GM12891 (cell line): Measurements from ENCODE around the gene HSF5.

ENCODE experiments used
- DNase-seq: peaks from one replicate; pipeline ENCODE4 v3.0.0; 2011; ENCODE audit warnings: low spot score; ENCODE audit not compliant: insufficient read length
- FAIRE-seq: peaks from 2 replicates; lab custom pipeline; 2011; peaks lifted over from hg19 to GRCh38; lab: Jason Lieb, UNC
- PAX5 ChIP-seq: IDR thresholded peaks from 2 replicates; pipeline ENCODE4 v1.6.1; 2011; ENCODE audit warnings: low read length, moderate library complexity, mild to moderate bottlenecking; ENCODE audit not compliant: insufficient read depth, severe bottlenecking
- POLR2A ChIP-seq: IDR thresholded peaks from 2 replicates; pipeline ENCODE4 v1.6.1; 2011; ENCODE audit warnings: low read depth, low read length, control low read depth
- POLR2AphosphoS5 ChIP-seq: IDR thresholded peaks from 2 replicates; pipeline ENCODE4 v1.6.1; 2011; ENCODE audit warnings: low read depth, low read length, control low read depth
- POU2F2 ChIP-seq: IDR thresholded peaks from 2 replicates; pipeline ENCODE4 v1.6.1; 2011; ENCODE audit warnings: low read depth, mild to moderate bottlenecking, control low read depth, low read length, moderate library complexity
- SPI1 ChIP-seq: IDR thresholded peaks from 2 replicates; pipeline ENCODE4 v1.6.1; 2011; ENCODE audit warnings: low read depth, low read length, control low read depth
- TAF1 ChIP-seq: IDR thresholded peaks from 2 replicates; pipeline ENCODE4 v1.6.1; 2011; ENCODE audit warnings: low read depth, low read length, control low read depth

HSF5 gene

DNA sequence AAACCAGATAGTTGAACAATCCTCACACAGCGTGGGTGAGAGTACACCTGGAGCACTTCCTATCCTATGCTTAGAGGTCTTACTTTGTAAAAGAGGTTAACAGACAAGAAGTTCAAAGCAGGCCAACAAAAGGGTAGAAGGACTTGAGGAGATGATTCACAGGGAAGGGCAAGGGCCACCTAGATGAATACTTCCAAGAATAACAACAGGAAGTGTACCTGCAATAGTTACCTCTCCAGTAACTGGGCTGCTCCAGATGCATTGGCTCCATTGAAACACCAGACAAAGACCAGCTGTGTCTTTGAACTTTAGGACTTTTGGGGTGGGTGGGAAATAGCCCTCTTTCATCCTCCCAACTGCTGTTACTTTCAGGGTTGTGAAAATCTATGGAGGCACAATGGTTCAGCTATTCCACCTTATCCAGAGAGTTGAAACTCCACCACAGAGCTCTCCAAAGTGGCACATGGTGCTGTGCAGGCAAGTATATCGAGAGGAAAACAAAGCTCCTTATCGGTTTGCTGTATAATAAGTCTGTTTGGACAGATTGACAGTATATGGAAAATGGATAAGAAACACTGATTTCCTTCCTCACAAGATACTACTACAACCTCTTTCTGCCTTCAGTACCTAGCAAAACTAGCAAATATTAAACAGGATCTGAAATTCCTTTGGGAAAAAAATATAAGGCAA is 93.5 kb downstream of the HSF5 start:
- DNase-seq (no peak), FAIRE-seq (peak; percentile 38)
- TF ChIP-seq POU2F2: no peak
- TF ChIP-seq PAX5: no peak
- TF ChIP-seq TAF1: no peak
- TF ChIP-seq SPI1: no peak

DNA sequence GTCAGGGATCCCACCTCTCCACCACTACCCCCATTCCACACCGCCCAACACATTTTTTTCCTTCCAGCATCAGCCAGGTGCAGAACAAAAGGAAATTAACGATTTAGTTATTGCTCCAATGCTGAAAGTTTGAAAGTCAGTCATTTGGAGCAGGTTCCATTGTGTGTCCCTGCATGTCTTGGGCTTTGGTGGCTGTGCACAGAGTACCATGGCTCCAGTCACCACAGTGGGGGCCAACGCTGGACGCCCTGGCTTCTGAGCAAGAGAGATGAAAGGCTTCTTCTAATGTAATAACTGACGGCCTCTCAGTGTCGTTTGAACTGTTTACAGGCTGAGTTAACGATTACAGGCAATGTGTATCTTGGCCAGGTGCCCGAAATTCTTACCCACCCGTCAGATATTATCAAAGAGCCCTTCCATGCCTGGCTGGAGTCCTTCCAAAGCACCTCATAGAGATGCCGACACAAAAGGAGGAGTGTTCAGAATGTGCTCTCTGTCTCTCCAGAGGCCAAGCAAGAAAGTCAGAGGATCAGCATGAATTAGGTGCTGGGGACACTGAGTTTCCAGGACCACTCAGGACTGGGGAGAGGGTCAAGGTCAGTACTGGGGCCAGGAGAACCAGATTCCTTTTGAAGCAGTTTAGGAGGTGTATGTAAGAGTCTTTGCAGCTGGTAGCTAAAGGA is 96.8 kb downstream of the HSF5 start:
- no peak for FAIRE-seq
- no peak for TF ChIP-seq POLR2A
- DNase-seq: no peak

GRCh38 chr17:58390884-58391283 is 97.3 kb downstream of the HSF5 start:
- DNase-seq (no peak), FAIRE-seq (no peak)
- TF ChIP-seq TAF1 (no peak), POLR2A (no peak), POLR2AphosphoS5 (no peak), POU2F2 (no peak), PAX5 (no peak), SPI1 (no peak)

GRCh38 chr17:58388302-58389190 is 99.7 kb downstream of the HSF5 start:
- DNase-seq (no peak), FAIRE-seq (no peak)
- TF ChIP-seq POLR2A: no peak
- TF ChIP-seq SPI1: no peak
- no peak for TF ChIP-seq POU2F2
- TF ChIP-seq PAX5: no peak
- no peak for TF ChIP-seq POLR2AphosphoS5
- no peak for TF ChIP-seq TAF1

DNA sequence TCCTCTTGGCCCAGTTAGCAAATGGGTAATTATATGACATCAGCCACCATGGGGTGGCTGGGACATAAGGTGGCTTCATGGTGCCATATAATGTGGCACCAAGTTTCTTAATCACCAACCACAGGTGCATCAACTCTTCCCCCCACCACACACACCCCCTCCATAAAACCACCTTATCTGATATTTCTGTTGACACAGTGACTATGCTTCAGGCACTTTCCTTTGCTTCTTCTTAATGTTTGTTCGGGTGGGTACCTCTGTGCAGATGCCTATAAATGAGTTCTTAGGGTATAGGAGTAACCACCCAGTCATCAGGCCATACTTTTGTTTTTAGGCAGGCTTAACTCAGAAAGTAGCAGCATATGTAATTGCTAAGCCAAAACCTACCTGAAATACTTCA is 100.4 kb downstream of the HSF5 start:
- TF ChIP-seq POLR2AphosphoS5: no peak
- TF ChIP-seq TAF1: no peak
- no peak for TF ChIP-seq SPI1
- TF ChIP-seq POLR2A: no peak
- TF ChIP-seq POU2F2: no peak
- TF ChIP-seq PAX5: no peak
- DNase-seq (no peak), FAIRE-seq (no peak)

DNA sequence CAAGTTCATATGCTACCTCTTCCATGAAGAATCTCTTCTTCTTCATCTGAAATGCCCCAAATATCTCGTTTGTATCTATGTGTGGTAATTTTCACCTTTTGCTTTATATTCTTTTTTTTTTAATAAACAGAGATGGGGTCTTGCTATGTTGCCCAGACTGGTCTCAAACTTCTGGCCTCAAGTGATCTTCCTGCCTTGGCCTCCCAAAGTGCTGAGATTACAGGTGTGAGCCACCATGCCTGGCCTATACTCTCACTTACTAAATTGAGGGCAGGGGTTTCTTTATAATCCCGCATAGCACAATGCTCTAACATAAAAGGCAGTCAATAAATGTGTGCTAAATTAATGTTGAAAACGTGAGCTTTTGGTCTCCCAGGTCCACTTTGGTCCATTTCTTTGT is 101.5 kb downstream of the HSF5 start:
- TF ChIP-seq PAX5 (no peak), SPI1 (no peak), TAF1 (no peak), POLR2AphosphoS5 (no peak), POLR2A (no peak), POU2F2 (no peak)
- DNase-seq (no peak), FAIRE-seq (no peak)

DNA sequence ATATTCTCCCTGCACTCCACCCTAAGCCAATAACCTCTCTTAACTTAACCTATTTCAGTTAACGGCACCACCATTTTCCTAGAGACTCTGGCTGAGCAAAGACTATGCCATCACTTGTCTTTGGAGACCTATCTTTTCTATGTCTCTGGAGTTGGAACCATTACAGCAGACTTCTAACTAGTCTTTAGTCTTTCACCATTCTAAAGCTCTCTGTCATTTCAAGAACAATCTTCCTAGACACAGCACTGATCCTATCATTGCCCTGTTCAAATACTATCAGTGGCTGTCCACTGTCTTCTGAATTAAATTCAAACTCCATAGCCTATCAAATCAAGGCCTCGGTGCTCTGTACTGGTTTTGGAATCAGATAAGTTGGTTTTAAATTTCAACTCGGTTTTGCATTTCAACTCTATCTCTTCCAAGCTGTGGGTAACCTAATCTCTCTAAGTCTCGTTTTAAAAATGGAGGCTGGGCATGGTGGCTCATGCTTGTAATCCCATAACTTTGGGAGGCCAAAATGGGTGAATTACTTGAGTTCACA is 102.8 kb downstream of the HSF5 start:
- TF ChIP-seq PAX5: no peak
- no peak for TF ChIP-seq POLR2A
- TF ChIP-seq SPI1: no peak
- no peak for TF ChIP-seq POU2F2
- TF ChIP-seq TAF1: no peak
- no peak for TF ChIP-seq POLR2AphosphoS5
- no peak for DNase-seq
- FAIRE-seq: no peak

DNA sequence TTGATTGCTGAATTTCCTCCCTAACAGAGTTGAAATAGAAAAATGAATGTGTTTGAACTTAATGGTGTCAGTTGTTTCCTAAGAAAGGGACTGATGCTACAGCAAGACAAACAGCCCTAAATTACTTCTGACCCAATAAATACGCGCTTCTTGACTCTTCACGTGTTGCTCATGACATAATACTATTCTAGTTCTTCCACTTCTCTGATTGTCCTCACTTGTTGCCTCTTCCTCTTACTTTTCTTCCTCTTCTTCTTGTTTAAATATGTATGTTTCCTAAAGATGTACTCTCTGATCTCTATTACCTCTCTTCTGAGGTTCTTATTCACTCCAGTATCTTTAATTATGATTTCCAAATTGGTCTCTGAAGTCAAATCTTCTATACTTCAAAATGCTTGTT is 103.3 kb downstream of the HSF5 start:
- TF ChIP-seq POLR2A (no peak), SPI1 (no peak)
- FAIRE-seq (no peak), DNase-seq (no peak)

DNA sequence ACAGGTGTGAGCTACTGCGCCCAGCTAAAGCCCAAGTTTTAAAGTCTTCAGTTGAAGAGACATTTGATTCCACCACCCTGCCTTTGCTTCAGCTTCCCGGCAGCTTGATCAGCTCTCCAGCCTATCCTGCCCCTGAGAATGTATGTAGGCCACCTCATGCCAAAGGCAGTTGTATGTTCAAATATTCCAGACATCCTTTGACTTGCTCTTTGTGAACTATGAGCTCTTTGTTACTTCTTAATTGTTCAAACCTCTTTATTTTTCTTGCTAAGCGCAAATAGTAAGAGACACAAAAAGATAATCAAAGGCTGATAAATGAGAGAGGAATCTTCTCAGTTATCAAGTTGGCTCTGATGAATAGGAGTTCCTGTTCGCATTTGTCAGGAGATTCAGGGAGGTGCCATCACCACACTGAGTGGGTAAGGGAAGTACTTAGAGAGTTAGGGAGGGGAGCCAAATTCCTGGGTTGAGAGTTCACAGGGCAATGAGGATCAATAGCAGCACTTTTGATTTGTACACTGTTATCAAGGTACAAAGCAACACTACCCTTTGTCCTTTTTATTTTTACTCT is 104.2 kb downstream of the HSF5 start:
- FAIRE-seq (no peak), DNase-seq (no peak)
- TF ChIP-seq PAX5 (no peak), SPI1 (no peak), POLR2A (no peak), POLR2AphosphoS5 (no peak), POU2F2 (no peak), TAF1 (no peak)

- FAIRE-seq (no peak), DNase-seq (no peak)
- TF ChIP-seq POLR2AphosphoS5 (no peak), TAF1 (no peak), POU2F2 (no peak), SPI1 (no peak), POLR2A (no peak), PAX5 (no peak)
Observed at GRCh38 chr17:58382872-58383242, 105.4 kb downstream of the HSF5 start.
